GM12872 (cell line): ENCODE results near the gene ANKRD62.

Experiments used
- CTCF ChIP-seq: IDR thresholded peaks from 3 replicates; pipeline ENCODE4 v1.5.1; 2011; ENCODE audit warnings: low read depth, mild to moderate bottlenecking, low read length, moderate library complexity; ENCODE audit not compliant: insufficient read depth

Gene ANKRD62

GRCh38 chr18:12092398-12093229, 1.0 kb upstream of the ANKRD62 start:
- TF ChIP-seq CTCF = peak; percentile 54

GRCh38 chr18:12098374-12098773, 4.7 kb downstream of the ANKRD62 start:
- no peak for TF ChIP-seq CTCF

GRCh38 chr18:12099160-12099559, 5.5 kb downstream of the ANKRD62 start:
- no peak for TF ChIP-seq CTCF

- no peak for TF ChIP-seq CTCF
Observed at GRCh38 chr18:12101266-12101665, 7.6 kb downstream of the ANKRD62 start.

- TF ChIP-seq CTCF = no peak
Observed at GRCh38 chr18:12102136-12102842, 8.6 kb downstream of the ANKRD62 start.

GRCh38 chr18:12106471-12106870, 12.8 kb downstream of the ANKRD62 start:
- no peak for TF ChIP-seq CTCF

- TF ChIP-seq CTCF = no peak
Observed at GRCh38 chr18:12109836-12110235, 16.2 kb downstream of the ANKRD62 start.
